CD8-positive, alpha-beta memory T cell (primary cell): ENCODE data around the gene FAM193B. TPM values are rescaled to one million over a fixed set of nuclear protein-coding genes. Genes with fewer than 3 reads are reported as not detected.
A peak's percentile ranks its signal among the peaks of the same experiment; 100 is the strongest.

Source experiments
- CTCF ChIA-PET: fragments of 350-600 bp; sonication (Branson Sonifier 250); formaldehyde crosslinking; loops from one replicate; lab custom pipeline; 2021; ENCODE audit warnings: antibody characterized with exemption; lab: Charles Lee
- POLR2A ChIA-PET: fragments of 350-600 bp; sonication (Branson Sonifier 250); formaldehyde crosslinking; loops from one replicate; lab custom pipeline; 2021; ENCODE audit warnings: antibody characterized with exemption; lab: Charles Lee
- DNase-seq, 5 donors: peaks; one replicate each; pipeline versions ENCODE4 v3.0.0 to v3.0.0-alpha.2; 2020 to 2022; ENCODE audit warnings: mixed read lengths in 1 of 5
- H3K27ac ChIP-seq: one replicate; pipeline ENCODE4 v1.7.0; 2013; ENCODE audit warnings: low read depth, mild to moderate bottlenecking, low read length, moderate library complexity
- H3K27me3 ChIP-seq: 2 replicates; pipeline ENCODE4 v1.7.0; 2013; ENCODE audit warnings: low read length, mild to moderate bottlenecking; ENCODE audit not compliant: insufficient read depth, poor library complexity, severe bottlenecking
- H3K36me3 ChIP-seq: 2 replicates; pipeline ENCODE4 v1.7.0; 2013; ENCODE audit warnings: mild to moderate bottlenecking, low read length, moderate library complexity; ENCODE audit not compliant: insufficient read depth
- H3K4me1 ChIP-seq: 2 replicates; pipeline ENCODE4 v1.7.0; 2013; ENCODE audit warnings: mild to moderate bottlenecking, low read length, moderate library complexity; ENCODE audit not compliant: insufficient read depth
- H3K4me3 ChIP-seq: 2 replicates; pipeline ENCODE4 v1.7.0; 2013; ENCODE audit warnings: mild to moderate bottlenecking, low read length
- H3K9me3 ChIP-seq: 2 replicates; pipeline ENCODE4 v1.7.0; 2013; ENCODE audit warnings: mild to moderate bottlenecking, low read length
- H3K27ac Mint-ChIP-seq, 8 donors: one replicate each; pipeline ENCODE4 v1.8.0; 2020 to 2021; ENCODE audit warnings: mixed read lengths in 8 of 8, mild to moderate bottlenecking in 6 of 8, inconsistent platforms in 3 of 8, moderate library complexity in 3 of 8
- H3K27me3 Mint-ChIP-seq, 2 donors: one replicate each; pipeline ENCODE4 v1.8.0; 2020 to 2021; ENCODE audit warnings: mixed read lengths in 2 of 2, mild to moderate bottlenecking in 1 of 2, moderate library complexity in 1 of 2
- H3K36me3 Mint-ChIP-seq, 3 donors: one replicate each; pipeline ENCODE4 v1.8.0; 2020 to 2021; ENCODE audit warnings: mixed read lengths in 3 of 3, inconsistent platforms in 1 of 3, mild to moderate bottlenecking in 1 of 3
- H3K4me1 Mint-ChIP-seq, 3 donors: one replicate each; pipeline ENCODE4 v1.8.0; 2020 to 2021; ENCODE audit warnings: mixed read lengths in 3 of 3, inconsistent platforms in 1 of 3, mild to moderate bottlenecking in 1 of 3
- H3K4me3 Mint-ChIP-seq, 7 donors: one replicate each; pipeline ENCODE4 v1.8.0; 2020 to 2021; ENCODE audit warnings: mixed read lengths in 7 of 7, mild to moderate bottlenecking in 6 of 7, moderate library complexity in 4 of 7, inconsistent platforms in 2 of 7
- H3K9me3 Mint-ChIP-seq, 5 donors: one replicate each; pipeline ENCODE4 v1.8.0; 2020 to 2022; ENCODE audit warnings: mixed read lengths in 5 of 5, mild to moderate bottlenecking in 3 of 5, moderate library complexity in 2 of 5, inconsistent platforms in 1 of 5
- polyA plus RNA-seq: library from polyadenylated mRNA; unstranded; fragments of 300-500 nt; fragmentation: Illumina TruSeq; gene quantifications from one replicate; pipeline ENCODE4 v1.2.3, GENCODE V29; 2021
- total RNA-seq, 2 experiments: library from RNA; stranded (reverse); gene quantifications; one replicate each; pipeline ENCODE4 v1.2.3, GENCODE V29; 2021

Gene FAM193B
- total and polyA plus RNA-seq, 3 experiments from 2014 or later, result 8.5 to 76.6 (median 72.9) TPM

- CTCF ChIA-PET, result interaction anchor here (1.0 to 5.5 kb wide), 2 partner anchors 36 to 117 kb away, joined by 3 to 27 read pairs; no protein-coding TSS in a partner anchor
- no peaks in the 10 kb centered on the region for H3K27me3 Mint-ChIP-seq
- Histone ChIP-seq H3K27ac (no peak overlapping the region), H3K9me3 (no peaks in the 10 kb centered on the region), H3K4me3 (no peak overlapping the region), H3K36me3 (peaks cover 17% of the 10 kb centered on the region), H3K27me3 (no peaks in the 10 kb centered on the region), H3K4me1 (no peaks in the 10 kb centered on the region)
- POLR2A ChIA-PET, result no interaction called here
- DNase-seq, result peak in 1 of 5 donors; percentile 26
- H3K4me1 Mint-ChIP-seq, result peaks cover 0 to 5% (median 0%) of the 10 kb centered on the region in 3 donors
- H3K4me3 Mint-ChIP-seq, result no peak overlapping the region
- peak overlapping the region in 2 of 8 donors; percentile 13 to 58 for H3K27ac Mint-ChIP-seq
- no peaks in the 10 kb centered on the region for H3K9me3 Mint-ChIP-seq
- peaks cover 0 to 25% (median 0%) of the 10 kb centered on the region in 3 donors for H3K36me3 Mint-ChIP-seq
Observed at GRCh38 chr5:177507596-177508220, 46.7 kb downstream of the FAM193B start.

- H3K36me3 ChIP-seq, result peaks cover 12% of the 10 kb centered on the region
- peaks cover 0 to 5% (median 0%) of the 10 kb centered on the region in 3 donors for H3K4me1 Mint-ChIP-seq
- H3K27me3 ChIP-seq, result no peaks in the 10 kb centered on the region
- no peaks in the 10 kb centered on the region for H3K4me1 ChIP-seq
- H3K36me3 Mint-ChIP-seq, result peaks cover 0 to 20% (median 0%) of the 10 kb centered on the region in 3 donors
- no peaks in the 10 kb centered on the region for H3K9me3 Mint-ChIP-seq
- no peak overlapping the region for H3K4me3 Mint-ChIP-seq
- peak overlapping the region in 3 of 8 donors; percentile 2 to 37 (median 9) for H3K27ac Mint-ChIP-seq
- no peak overlapping the region for H3K4me3 ChIP-seq
- CTCF ChIA-PET, result interaction anchor here (1.0 to 5.5 kb wide), 2 partner anchors 35 to 117 kb away, joined by 3 to 27 read pairs; no protein-coding TSS in a partner anchor
- H3K27ac ChIP-seq, result no peak overlapping the region
- no peaks in the 10 kb centered on the region for H3K27me3 Mint-ChIP-seq
- POLR2A ChIA-PET, result no interaction called here
- no peak for DNase-seq
- H3K9me3 ChIP-seq, result no peaks in the 10 kb centered on the region
Observed at GRCh38 chr5:177507165-177507564, 47.2 kb downstream of the FAM193B start.

GRCh38 chr5:177505075-177505474, 49.3 kb downstream of the FAM193B start:
- no peaks in the 10 kb centered on the region for H3K9me3 Mint-ChIP-seq
- POLR2A ChIA-PET, result no interaction called here

GRCh38 chr5:177504086-177505056, 50.0 kb downstream of the FAM193B start:
- no peak overlapping the region for H3K27ac Mint-ChIP-seq

More at GRCh38 chr5:177505075-177505474, 49.3 kb downstream of the FAM193B start:
- peaks cover 3 to 5% (median 4%) of the 10 kb centered on the region in 3 donors for H3K4me1 Mint-ChIP-seq
- H3K4me3 Mint-ChIP-seq, result no peak overlapping the region
- Histone ChIP-seq H3K36me3 (no peaks in the 10 kb centered on the region), H3K4me3 (no peak overlapping the region), H3K27ac (no peak overlapping the region), H3K27me3 (no peaks in the 10 kb centered on the region), H3K4me1 (peaks cover 8% of the 10 kb centered on the region), H3K9me3 (no peaks in the 10 kb centered on the region)
- CTCF ChIA-PET, result interaction anchor here (0.6 to 12.2 kb wide), 3 partner anchors 11 to 115 kb away, joined by 3 to 116 read pairs (median 27); no protein-coding TSS in a partner anchor
- no peak overlapping the region for H3K27ac Mint-ChIP-seq
- H3K27me3 Mint-ChIP-seq, result no peaks in the 10 kb centered on the region
- no peak for DNase-seq
- H3K36me3 Mint-ChIP-seq, result peaks cover 0 to 1% (median 0%) of the 10 kb centered on the region in 3 donors

GRCh38 chr5:177503351-177504085, 50.8 kb downstream of the FAM193B start:
- Histone ChIP-seq H3K9me3 (no peaks in the 10 kb centered on the region), H3K4me3 (no peak overlapping the region), H3K27ac (no peak overlapping the region), H3K36me3 (no peaks in the 10 kb centered on the region), H3K4me1 (peaks cover 12% of the 10 kb centered on the region), H3K27me3 (no peaks in the 10 kb centered on the region)
- Mint-ChIP-seq H3K9me3 (no peaks in the 10 kb centered on the region), H3K27ac (no peak overlapping the region), H3K27me3 (no peaks in the 10 kb centered on the region), H3K4me1 (peaks cover 7 to 11% (median 10%) of the 10 kb centered on the region in 3 donors), H3K36me3 (no peaks in the 10 kb centered on the region), H3K4me3 (no peak overlapping the region)
- DNase-seq, result no peak
- POLR2A ChIA-PET, result no interaction called here
- CTCF ChIA-PET, result interaction anchor here (0.6 to 12.2 kb wide), 6 partner anchors 32 to 185 kb away, joined by 3 to 116 read pairs (median 56); no protein-coding TSS in a partner anchor

More at GRCh38 chr5:177504086-177505056, 50.0 kb downstream of the FAM193B start:
- Histone ChIP-seq H3K36me3 (no peaks in the 10 kb centered on the region), H3K27me3 (no peaks in the 10 kb centered on the region), H3K4me3 (no peak overlapping the region), H3K9me3 (no peaks in the 10 kb centered on the region), H3K27ac (no peak overlapping the region), H3K4me1 (peaks cover 8% of the 10 kb centered on the region)
- no peak overlapping the region for H3K4me3 Mint-ChIP-seq
- peak in 1 of 5 donors; percentile 46 for DNase-seq
- H3K27me3 Mint-ChIP-seq, result no peaks in the 10 kb centered on the region
- no peaks in the 10 kb centered on the region for H3K36me3 Mint-ChIP-seq
- ChIA-PET POLR2A (no interaction called here), CTCF (interaction anchor here (0.6 to 12.2 kb wide), 5 partner anchors 11 to 186 kb away, joined by 3 to 116 read pairs (median 3); no protein-coding TSS in a partner anchor)
- H3K4me1 Mint-ChIP-seq, result peaks cover 3 to 7% (median 5%) of the 10 kb centered on the region in 3 donors
- H3K9me3 Mint-ChIP-seq, result no peaks in the 10 kb centered on the region

GRCh38 chr5:177502886-177503285, 51.5 kb downstream of the FAM193B start:
- H3K4me1 Mint-ChIP-seq, result peaks cover 13 to 14% (median 13%) of the 10 kb centered on the region in 3 donors
- peaks cover 0 to under 1% of the 10 kb centered on the region in 2 donors for H3K27me3 Mint-ChIP-seq
- no peak overlapping the region for H3K27ac Mint-ChIP-seq
- no peak overlapping the region for H3K4me3 Mint-ChIP-seq
- no peaks in the 10 kb centered on the region for H3K36me3 Mint-ChIP-seq
- H3K4me1 ChIP-seq, result peaks cover 15% of the 10 kb centered on the region
- no peak overlapping the region for H3K27ac ChIP-seq
- H3K27me3 ChIP-seq, result no peaks in the 10 kb centered on the region
- CTCF ChIA-PET, result interaction anchor here (1.2 to 12.2 kb wide), 9 partner anchors 10 to 193 kb away, joined by 3 to 116 read pairs (median 20); no protein-coding TSS in a partner anchor
- no peak for DNase-seq
- no peaks in the 10 kb centered on the region for H3K9me3 Mint-ChIP-seq
- POLR2A ChIA-PET, result no interaction called here
- H3K9me3 ChIP-seq, result no peaks in the 10 kb centered on the region
- no peaks in the 10 kb centered on the region for H3K36me3 ChIP-seq
- H3K4me3 ChIP-seq, result no peak overlapping the region
